H9 (cell line): Measurements from ENCODE around the gene SIN3A. TPM values are rescaled to one million over a fixed set of nuclear protein-coding genes. Genes with fewer than 3 reads are reported as not detected.
"Not testable (repeated sequence)": the region's sequence is repeated elsewhere in the genome, so short reads cannot be mapped to it uniquely, and the experiment has no call there.

Source experiments
- DNase-seq: peaks from one replicate; pipeline ENCODE4 v3.0.0-alpha.2; 2017
- H2AFZ ChIP-seq: one replicate; pipeline ENCODE4 v1.6.1; 2013; ENCODE audit warnings: mild to moderate bottlenecking, low read length, control low read depth, moderate library complexity
- H2AK5ac ChIP-seq: 2 replicates; pipeline ENCODE4 v1.6.1; 2013; ENCODE audit warnings: low read length, control low read depth, mixed read lengths; ENCODE audit not compliant: insufficient read length
- H2BK120ac ChIP-seq: one replicate; pipeline ENCODE4 v1.6.1; 2013; ENCODE audit warnings: low read depth, mild to moderate bottlenecking, low read length, control low read depth, inconsistent platforms; ENCODE audit not compliant: poor library complexity, severe bottlenecking
- H2BK12ac ChIP-seq: 2 replicates; pipeline ENCODE4 v1.6.1; 2013; ENCODE audit warnings: low read length, control low read depth, mixed read lengths, low read depth; ENCODE audit not compliant: insufficient read length
- H2BK15ac ChIP-seq: 2 replicates; pipeline ENCODE4 v1.6.1; 2013; ENCODE audit warnings: low read depth, low read length, control low read depth
- H2BK20ac ChIP-seq: one replicate; pipeline ENCODE4 v1.6.1; 2013; ENCODE audit warnings: low read depth, mild to moderate bottlenecking, low read length, control low read depth, inconsistent platforms; ENCODE audit not compliant: poor library complexity, severe bottlenecking
- H2BK5ac ChIP-seq: 2 replicates; pipeline ENCODE4 v1.6.1; 2013; ENCODE audit warnings: low read length, control low read depth, mixed read lengths; ENCODE audit not compliant: insufficient read length
- H3K14ac ChIP-seq: 2 replicates; pipeline ENCODE4 v1.6.1; 2013; ENCODE audit warnings: low read length, control low read depth; ENCODE audit not compliant: insufficient read depth
- H3K18ac ChIP-seq: 2 replicates; pipeline ENCODE4 v1.6.1; 2013; ENCODE audit warnings: low read depth, mild to moderate bottlenecking, mixed read lengths, low read length, control low read depth; ENCODE audit not compliant: insufficient read length
- H3K23ac ChIP-seq: 2 replicates; pipeline ENCODE4 v1.6.1; 2013; ENCODE audit warnings: low read length, control low read depth, mixed read lengths, low read depth; ENCODE audit not compliant: insufficient read length
- H3K23me2 ChIP-seq: 2 replicates; pipeline ENCODE4 v1.6.1; 2013; ENCODE audit warnings: low read depth, mild to moderate bottlenecking, mixed read lengths, low read length, control low read depth; ENCODE audit not compliant: insufficient read length, poor library complexity, severe bottlenecking
- H3K27ac ChIP-seq: 2 replicates; pipeline ENCODE4 v1.5.1; 2013; ENCODE audit warnings: low read length, control low read depth, mixed read lengths, low read depth; ENCODE audit not compliant: insufficient read length
- H3K27me3 ChIP-seq: 2 replicates; pipeline ENCODE4 v1.6.1; 2013; ENCODE audit warnings: low read length, control low read depth, inconsistent platforms; ENCODE audit not compliant: insufficient read depth
- H3K4ac ChIP-seq: 2 replicates; pipeline ENCODE4 v1.6.1; 2013; ENCODE audit warnings: low read depth, mild to moderate bottlenecking, control low read depth, inconsistent platforms, low read length, moderate library complexity
- H3K4me1 ChIP-seq: 2 replicates; pipeline ENCODE4 v1.6.1; 2013; ENCODE audit warnings: low read length, control low read depth, inconsistent platforms; ENCODE audit not compliant: insufficient read depth
- H3K4me2 ChIP-seq: 2 replicates; pipeline ENCODE4 v1.6.1; 2013; ENCODE audit warnings: low read length, control low read depth, mixed read lengths; ENCODE audit not compliant: insufficient read length, insufficient read depth
- H3K56ac ChIP-seq: 2 replicates; pipeline ENCODE4 v1.6.1; 2013; ENCODE audit warnings: low read depth, mild to moderate bottlenecking, mixed read lengths, low read length, control low read depth; ENCODE audit not compliant: insufficient read length
- H3K79me1 ChIP-seq: 2 replicates; pipeline ENCODE4 v1.6.1; 2013; ENCODE audit warnings: low read depth, mild to moderate bottlenecking, moderate library complexity, low read length, control low read depth, inconsistent platforms; ENCODE audit not compliant: insufficient read depth, poor library complexity, severe bottlenecking
- H3K79me2 ChIP-seq: 2 replicates; pipeline ENCODE4 v1.6.1; 2013; ENCODE audit warnings: low read length, control low read depth, inconsistent platforms; ENCODE audit not compliant: insufficient read depth
- H3K9ac ChIP-seq: 2 replicates; pipeline ENCODE4 v1.6.1; 2013; ENCODE audit warnings: low read length, control low read depth, mixed read lengths; ENCODE audit not compliant: insufficient read length; ENCODE audit errors: extremely low read depth
- H3K9me3 ChIP-seq: one replicate; pipeline ENCODE4 v1.6.1; 2013; ENCODE audit warnings: low read depth, low read length, inconsistent platforms; ENCODE audit not compliant: control insufficient read depth
- H3T11ph ChIP-seq: one replicate; pipeline ENCODE4 v1.6.1; 2013; ENCODE audit warnings: mild to moderate bottlenecking, low read length, control low read depth, inconsistent platforms
- H4K20me1 ChIP-seq: one replicate; pipeline ENCODE4 v1.6.1; 2013; ENCODE audit not compliant: control insufficient read depth, insufficient read length, insufficient read depth
- H4K5ac ChIP-seq: 2 replicates; pipeline ENCODE4 v1.6.1; 2013; ENCODE audit warnings: low read depth, mild to moderate bottlenecking, mixed read lengths, low read length, control low read depth; ENCODE audit not compliant: insufficient read length
- H4K8ac ChIP-seq: replicated peaks from 2 replicates; pipeline ENCODE4 v1.6.1; 2013; ENCODE audit warnings: low read length, control low read depth, mixed read lengths, low read depth; ENCODE audit not compliant: insufficient read length
- H4K91ac ChIP-seq: 2 replicates; pipeline ENCODE4 v1.6.1; 2013; ENCODE audit warnings: low read depth, mild to moderate bottlenecking, moderate library complexity, mixed read lengths, low read length, control low read depth; ENCODE audit not compliant: insufficient read length
- H3K27ac Mint-ChIP-seq, 3 experiments: 2 replicates in 2 of 3; 3 replicates in 1 of 3; pipeline ENCODE4 v1.8.0; 2020 to 2021; ENCODE audit warnings: mixed read lengths in 3 of 3, mild to moderate bottlenecking in 1 of 3, moderate library complexity in 1 of 3
- H3K27me3 Mint-ChIP-seq: 2 replicates; pipeline ENCODE4 v1.8.0; 2021; ENCODE audit warnings: low read depth, mild to moderate bottlenecking, moderate library complexity, mixed read lengths
- H3K36me3 Mint-ChIP-seq, 3 experiments: 2 replicates in 2 of 3; 3 replicates in 1 of 3; pipeline ENCODE4 v1.8.0; 2020 to 2021; ENCODE audit warnings: low read depth in 3 of 3, mixed read lengths in 3 of 3; ENCODE audit not compliant: insufficient read depth in 1 of 3
- H3K4me1 Mint-ChIP-seq, 2 experiments: 2 replicates each; pipeline ENCODE4 v1.8.0; 2020; ENCODE audit warnings: mixed read lengths in 2 of 2
- H3K4me3 Mint-ChIP-seq, 2 experiments: 2 replicates in 1 of 2; 3 replicates in 1 of 2; pipeline ENCODE4 v1.8.0; 2020 to 2021; ENCODE audit warnings: mild to moderate bottlenecking in 2 of 2, mixed read lengths in 2 of 2, moderate library complexity in 1 of 2
- H3K9me3 Mint-ChIP-seq, 2 experiments: 2 replicates in 1 of 2; 3 replicates in 1 of 2; pipeline ENCODE4 v1.8.0; 2020; ENCODE audit warnings: mild to moderate bottlenecking in 2 of 2, mixed read lengths in 2 of 2, moderate library complexity in 1 of 2
- WGBS: extraction: QIAGEN DNeasy Blood & Tissue Kit; methylation state at CpG from one replicate; pipeline ENCODE4 v1.1.7; 2013; ENCODE audit warnings: missing lambda C conversion rate, low lambda C conversion rate, mixed read lengths; ENCODE audit not compliant: insufficient read length; ENCODE audit errors: extremely low coverage; 5-methylcytosine and 5-hydroxymethylcytosine counted together
- total RNA-seq: library from RNA; stranded (reverse); gene quantifications from 2 replicates; pipeline ENCODE4 v1.2.1, GENCODE V29; 2021
- TF ChIP-seq, protein P1 (sequence below): fragments of 200-600 bp; sonication (generic); conservative IDR thresholded peaks from 3 replicates; pipeline ENCODE4 v1.8.0; 2021; ENCODE audit warnings: antibody characterized with exemption, mild to moderate bottlenecking

Gene SIN3A
- total RNA-seq, 1 experiment from 2014 or later, result 102 TPM

DNA sequence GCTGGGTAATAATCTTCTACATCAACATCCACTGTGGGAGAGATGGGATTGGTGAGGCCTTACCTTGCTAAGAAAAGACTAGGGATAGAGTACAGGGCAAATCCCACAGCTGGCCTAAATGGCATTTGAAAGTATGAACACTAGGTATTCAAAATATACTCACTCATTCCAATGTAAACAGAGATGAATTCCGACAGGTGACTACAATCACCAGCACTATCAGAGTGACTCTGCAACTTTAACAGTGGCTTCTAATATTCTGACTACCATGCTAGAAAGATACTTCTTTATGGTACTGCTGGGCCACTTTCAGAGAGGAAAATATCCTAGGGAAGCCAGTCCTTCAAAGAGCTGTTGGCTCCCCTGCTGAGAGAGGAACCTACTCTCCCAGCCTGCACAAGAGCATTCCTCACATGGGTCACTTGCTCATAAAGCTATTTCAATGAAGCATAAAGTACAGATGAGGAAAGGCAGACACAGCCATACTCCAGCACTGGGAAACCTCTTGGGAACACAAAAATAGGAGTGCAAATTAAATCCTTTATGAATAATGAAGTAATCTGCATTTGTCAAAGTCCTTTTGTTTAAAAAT is 61.6 kb downstream of the SIN3A start:
- no CpG with 5 or more reads among the region's 1 CpG for WGBS
- Histone ChIP-seq H2BK12ac (no peak overlapping the region), H3K27me3 (no peaks in the 10 kb centered on the region), H3K23me2 (no peaks in the 10 kb centered on the region), H3K27ac (no peak overlapping the region), H4K91ac (no peak overlapping the region), H2BK20ac (no peak overlapping the region), H3K4ac (no peak overlapping the region), H4K8ac (no peak overlapping the region), H2AFZ (no peak overlapping the region), H4K20me1 (no peaks in the 10 kb centered on the region), H3K4me2 (no peak overlapping the region), H3K14ac (no peak overlapping the region), H3K18ac (no peak overlapping the region), H3T11ph (no peak overlapping the region), H4K5ac (no peak overlapping the region), H2BK5ac (no peak overlapping the region), H3K79me2 (no peaks in the 10 kb centered on the region), H3K4me1 (no peaks in the 10 kb centered on the region), H3K23ac (no peak overlapping the region), H3K9me3 (no peaks in the 10 kb centered on the region), H2AK5ac (no peak overlapping the region), H3K56ac (no peak overlapping the region), H2BK15ac (no peak overlapping the region), H3K79me1 (no peaks in the 10 kb centered on the region), H2BK120ac (no peak overlapping the region), H3K9ac (no peak overlapping the region)
- H3K4me3 Mint-ChIP-seq, result no peak overlapping the region
- H3K27me3 Mint-ChIP-seq, result no peaks in the 10 kb centered on the region
- no peak overlapping the region; a peak in 1 of 7 replicates for H3K27ac Mint-ChIP-seq
- TF ChIP-seq, protein P1, sequence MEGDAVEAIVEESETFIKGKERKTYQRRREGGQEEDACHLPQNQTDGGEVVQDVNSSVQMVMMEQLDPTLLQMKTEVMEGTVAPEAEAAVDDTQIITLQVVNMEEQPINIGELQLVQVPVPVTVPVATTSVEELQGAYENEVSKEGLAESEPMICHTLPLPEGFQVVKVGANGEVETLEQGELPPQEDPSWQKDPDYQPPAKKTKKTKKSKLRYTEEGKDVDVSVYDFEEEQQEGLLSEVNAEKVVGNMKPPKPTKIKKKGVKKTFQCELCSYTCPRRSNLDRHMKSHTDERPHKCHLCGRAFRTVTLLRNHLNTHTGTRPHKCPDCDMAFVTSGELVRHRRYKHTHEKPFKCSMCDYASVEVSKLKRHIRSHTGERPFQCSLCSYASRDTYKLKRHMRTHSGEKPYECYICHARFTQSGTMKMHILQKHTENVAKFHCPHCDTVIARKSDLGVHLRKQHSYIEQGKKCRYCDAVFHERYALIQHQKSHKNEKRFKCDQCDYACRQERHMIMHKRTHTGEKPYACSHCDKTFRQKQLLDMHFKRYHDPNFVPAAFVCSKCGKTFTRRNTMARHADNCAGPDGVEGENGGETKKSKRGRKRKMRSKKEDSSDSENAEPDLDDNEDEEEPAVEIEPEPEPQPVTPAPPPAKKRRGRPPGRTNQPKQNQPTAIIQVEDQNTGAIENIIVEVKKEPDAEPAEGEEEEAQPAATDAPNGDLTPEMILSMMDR, result no peak
- DNase-seq, result no peak
- H3K9me3 Mint-ChIP-seq, result no peaks in the 10 kb centered on the region
- no peaks in the 10 kb centered on the region for H3K4me1 Mint-ChIP-seq
- peaks cover 37 to 92% (median 88%) of the 10 kb centered on the region in 3 experiments; a peak in 6 of 7 replicates for H3K36me3 Mint-ChIP-seq

DNA sequence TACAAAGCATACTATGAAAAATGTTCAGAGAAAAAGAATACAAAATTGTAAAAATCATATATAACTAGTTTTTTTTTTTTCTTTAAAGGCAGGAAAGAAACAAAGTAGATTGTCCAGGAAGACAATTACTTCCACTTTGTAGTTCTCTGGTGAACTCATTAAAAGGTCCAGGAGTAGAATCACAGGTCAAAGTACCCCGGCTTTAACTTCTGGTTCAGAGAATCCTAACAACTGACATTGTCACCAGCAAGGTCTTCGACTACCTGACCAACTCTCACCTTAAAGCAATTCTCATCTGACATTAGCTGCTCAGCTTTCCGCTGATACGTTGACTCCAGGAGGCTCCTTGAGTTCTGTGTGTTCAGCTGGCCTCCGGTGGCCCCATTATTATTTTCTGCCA is 67.5 kb downstream of the SIN3A start:
- H2AK5ac ChIP-seq, H2BK20ac ChIP-seq, H3K9ac ChIP-seq, H2BK120ac ChIP-seq, H3K79me2 ChIP-seq, H4K20me1 ChIP-seq, H3K27me3 Mint-ChIP-seq, H4K5ac ChIP-seq, H3K4ac ChIP-seq, H3K79me1 ChIP-seq, H4K91ac ChIP-seq, DNase-seq, H3K4me2 ChIP-seq, H3K23me2 ChIP-seq, H2AFZ ChIP-seq, H3K9me3 ChIP-seq, H2BK5ac ChIP-seq, H3K4me1 ChIP-seq, H3K4me1 Mint-ChIP-seq, H3K4me3 Mint-ChIP-seq, H3K27ac ChIP-seq, H3K14ac ChIP-seq, H3T11ph ChIP-seq, H3K9me3 Mint-ChIP-seq, H2BK12ac ChIP-seq, H3K23ac ChIP-seq, H3K27me3 ChIP-seq, H3K18ac ChIP-seq, H2BK15ac ChIP-seq, H3K56ac ChIP-seq, H4K8ac ChIP-seq: not testable (repeated sequence)
- H3K36me3 Mint-ChIP-seq, result peaks cover 41 to 91% (median 87%) of the 10 kb centered on the region in 3 experiments; a peak in 6 of 7 replicates
- 0 out of 7 replicates have a peak overlapping the region, but pooled peaks of 1 of the 3 experiments have one; percentile 20 for H3K27ac Mint-ChIP-seq
- no CpG with 5 or more reads among the region's 5 CpGs for WGBS
